ENCODE measurements around the gene ZCCHC7. TPM values are rescaled to one million over a fixed set of nuclear protein-coding genes. Genes with fewer than 3 reads are reported as not detected.
"Not testable (repeated sequence)": the region's sequence is repeated elsewhere in the genome, so short reads cannot be mapped to it uniquely, and the experiment has no call there.

The ZCCHC7 gene
- total RNA-seq, 2 experiments from 2014 or later: 32.9 to 37.0 TPM

- ATAC-seq (peak; percentile 84), DNase-seq (peak; percentile 34)
- H3K36me3 Mint-ChIP-seq (ENCODE audit: low read depth): peaks cover 4% of the 10 kb centered on the region
- peaks cover 24% of the 10 kb centered on the region for H3K4me1 Mint-ChIP-seq (ENCODE audit: low read depth)
- intact Hi-C loops (cut with micrococcal nuclease): no loop called here
- no peak overlapping the region for H3K27ac Mint-ChIP-seq
- ChIA-PET POLR2A (no interaction called here), CTCF (interaction anchor here (1.1 kb wide), 1 partner anchor 231 kb away, joined by 4 read pairs; no protein-coding TSS in a partner anchor)
- peaks cover 2% of the 10 kb centered on the region for H3K27me3 Mint-ChIP-seq
- H3K9me3 Mint-ChIP-seq: peaks cover 6% of the 10 kb centered on the region
- TF ChIP-seq CTCF (IDR thresholded peaks at IDR 0.05): no peak
- H3K4me3 Mint-ChIP-seq: no peak overlapping the region
These were observed 16.0 kb upstream of the ZCCHC7 start for GRCh38 chr9:37104183-37104889.

- H3K36me3 Mint-ChIP-seq (ENCODE audit: low read depth): peaks cover 4% of the 10 kb centered on the region
- peaks cover 24% of the 10 kb centered on the region for H3K4me1 Mint-ChIP-seq (ENCODE audit: low read depth)
- no peak overlapping the region for H3K4me3 Mint-ChIP-seq
- intact Hi-C loops (cut with micrococcal nuclease): no loop called here
- ChIA-PET CTCF (no interaction called here), POLR2A (no interaction called here)
- peaks cover 6% of the 10 kb centered on the region for H3K9me3 Mint-ChIP-seq
- no peak for TF ChIP-seq CTCF (IDR thresholded peaks at IDR 0.05)
- no peak for DNase-seq
- ATAC-seq: no peak
- peaks cover 2% of the 10 kb centered on the region for H3K27me3 Mint-ChIP-seq
- no peak overlapping the region for H3K27ac Mint-ChIP-seq
These were observed 15.1 kb upstream of the ZCCHC7 start for GRCh38 chr9:37105234-37105633.

- peaks cover 24% of the 10 kb centered on the region for H3K4me1 Mint-ChIP-seq (ENCODE audit: low read depth)
- ATAC-seq (peak; percentile 39), DNase-seq (no peak)
- H3K4me3 Mint-ChIP-seq: no peak overlapping the region
- H3K9me3 Mint-ChIP-seq: peaks cover 6% of the 10 kb centered on the region
- POLR2A ChIA-PET: interaction anchor here (1.1 kb wide), 1 partner anchor 12 kb away, joined by 3 read pairs; no protein-coding TSS in a partner anchor
- no peak for TF ChIP-seq CTCF (IDR thresholded peaks at IDR 0.05)
- CTCF ChIA-PET: interaction anchor here (0.8 kb wide), 1 partner anchor 17 kb away, joined by 3 read pairs; no protein-coding TSS in a partner anchor
- peaks cover 4% of the 10 kb centered on the region for H3K36me3 Mint-ChIP-seq (ENCODE audit: low read depth)
- H3K27ac Mint-ChIP-seq: no peak overlapping the region
- H3K27me3 Mint-ChIP-seq: peaks cover 2% of the 10 kb centered on the region
- intact Hi-C loops (cut with micrococcal nuclease): no loop called here
These were observed 12.7 kb upstream of the ZCCHC7 start for GRCh38 chr9:37107701-37108100.

- DNase-seq; H3K9me3 Mint-ChIP-seq; H3K27ac Mint-ChIP-seq; CTCF ChIA-PET; ATAC-seq; H3K27me3 Mint-ChIP-seq; H3K4me1 Mint-ChIP-seq (ENCODE audit: low read depth); H3K36me3 Mint-ChIP-seq (ENCODE audit: low read depth); intact Hi-C loops (cut with micrococcal nuclease); H3K4me3 Mint-ChIP-seq: not testable (repeated sequence)
- POLR2A ChIA-PET: interaction anchor here (0.7 kb wide), 2 partner anchors 122 to 375 kb away, joined by 3 to 4 read pairs; no protein-coding TSS in a partner anchor
These were observed 5.9 kb upstream of the ZCCHC7 start for GRCh38 chr9:37114442-37114841.

GRCh38 chr9:37117956-37118355 lies 2.4 kb upstream of the ZCCHC7 start:
- DNase-seq (no peak), ATAC-seq (no peak)
- H3K27ac Mint-ChIP-seq: no peak overlapping the region
- peaks cover 22% of the 10 kb centered on the region for H3K4me1 Mint-ChIP-seq (ENCODE audit: low read depth)
- CTCF ChIA-PET: no interaction called here
- no peak overlapping the region for H3K4me3 Mint-ChIP-seq
- POLR2A ChIA-PET: no interaction called here
- no peak for TF ChIP-seq CTCF (IDR thresholded peaks at IDR 0.05)
- H3K27me3 Mint-ChIP-seq: no peaks in the 10 kb centered on the region
- peaks cover 3% of the 10 kb centered on the region for H3K9me3 Mint-ChIP-seq
- H3K36me3 Mint-ChIP-seq (ENCODE audit: low read depth): peaks cover 15% of the 10 kb centered on the region
- intact Hi-C loops (cut with micrococcal nuclease): no loop called here
